ENCODE results near the gene SYNM.

Gene SYNM

GRCh38 chr15:99143242-99143641, 38.4 kb downstream of the SYNM start:
- DNase-seq = no peak

- DNase-seq = no peak
Measured at GRCh38 chr15:99143655-99144610, 39.1 kb downstream of the SYNM start.

GRCh38 chr15:99145005-99145404, 40.1 kb downstream of the SYNM start:
- DNase-seq = no peak

- no peak for DNase-seq
Measured at GRCh38 chr15:99145778-99146177, 40.9 kb downstream of the SYNM start.

GRCh38 chr15:99146661-99147060, 41.8 kb downstream of the SYNM start:
- DNase-seq = no peak

GRCh38 chr15:99148851-99149276, 44.0 kb downstream of the SYNM start:
- DNase-seq = no peak

- no peak for DNase-seq
Measured at GRCh38 chr15:99149366-99149765, 44.5 kb downstream of the SYNM start.

- no peak for DNase-seq
Measured at GRCh38 chr15:99151156-99151555, 46.3 kb downstream of the SYNM start.

GRCh38 chr15:99153026-99153535, 48.2 kb downstream of the SYNM start:
- no peak for DNase-seq

GRCh38 chr15:99154271-99154670, 49.4 kb downstream of the SYNM start:
- no peak for DNase-seq

- no peak for DNase-seq
Measured at GRCh38 chr15:99155961-99156443, 51.1 kb downstream of the SYNM start.

- no peak for DNase-seq
Measured at GRCh38 chr15:99157456-99157855, 52.6 kb downstream of the SYNM start.

GRCh38 chr15:99158626-99159412, 53.9 kb downstream of the SYNM start:
- DNase-seq = no peak

GRCh38 chr15:99163271-99164062, 58.6 kb downstream of the SYNM start:
- no peak for DNase-seq

- no peak for DNase-seq
Measured at GRCh38 chr15:99164119-99164518, 59.2 kb downstream of the SYNM start.

- DNase-seq = no peak
Measured at GRCh38 chr15:99165020-99165790, 60.3 kb downstream of the SYNM start.

- DNase-seq = no peak
Measured at GRCh38 chr15:99165956-99166689, 61.2 kb downstream of the SYNM start.

GRCh38 chr15:99167201-99167600, 62.3 kb downstream of the SYNM start:
- DNase-seq = no peak

GRCh38 chr15:99167640-99168039, 62.8 kb downstream of the SYNM start:
- DNase-seq = no peak

GRCh38 chr15:99168601-99169580, 64.0 kb downstream of the SYNM start:
- DNase-seq = no peak

Measured in SW 1271 (cell line).